Glomerular visceral epithelial cell (primary cell): ENCODE data around the gene GREB1.

Experiments used
- DNase-seq: peaks from one replicate; pipeline ENCODE4 v3.0.0-alpha.2; 2016; ENCODE audit errors: extremely low spot score

The GREB1 gene

GRCh38 chr2:11611251-11611650 lies 77.4 kb downstream of the GREB1 start:
- no peak for DNase-seq

GRCh38 chr2:11612553-11613215 lies 78.8 kb downstream of the GREB1 start:
- DNase-seq, result no peak

- no peak for DNase-seq
These were observed 79.5 kb downstream of the GREB1 start for GRCh38 chr2:11613297-11613696.

- DNase-seq, result no peak
These were observed 81.4 kb downstream of the GREB1 start for GRCh38 chr2:11615209-11615608.

GRCh38 chr2:11616097-11616687 lies 82.3 kb downstream of the GREB1 start:
- no peak for DNase-seq

GRCh38 chr2:11616851-11617415 lies 83.1 kb downstream of the GREB1 start:
- DNase-seq, result no peak

- DNase-seq, result no peak
These were observed 83.7 kb downstream of the GREB1 start for GRCh38 chr2:11617527-11617926.

GRCh38 chr2:11617984-11618707 lies 84.3 kb downstream of the GREB1 start:
- DNase-seq, result no peak

GRCh38 chr2:11618708-11619062 lies 84.8 kb downstream of the GREB1 start:
- DNase-seq, result no peak

- DNase-seq, result no peak
These were observed 87.6 kb downstream of the GREB1 start for GRCh38 chr2:11621410-11621809.

- DNase-seq, result no peak
These were observed 88.8 kb downstream of the GREB1 start for GRCh38 chr2:11622611-11623010.

GRCh38 chr2:11624893-11625292 lies 91.0 kb downstream of the GREB1 start:
- no peak for DNase-seq

GRCh38 chr2:11625671-11626070 lies 91.8 kb downstream of the GREB1 start:
- DNase-seq, result no peak

- DNase-seq, result no peak
These were observed 94.8 kb downstream of the GREB1 start for GRCh38 chr2:11628675-11629074.

- DNase-seq, result no peak
These were observed 95.4 kb downstream of the GREB1 start for GRCh38 chr2:11629215-11629614.

GRCh38 chr2:11629851-11630250 lies 96.0 kb downstream of the GREB1 start:
- DNase-seq, result no peak

- DNase-seq, result no peak
These were observed 97.0 kb downstream of the GREB1 start for GRCh38 chr2:11630855-11631254.

- peak; percentile 7 for DNase-seq
These were observed 97.6 kb downstream of the GREB1 start for GRCh38 chr2:11631462-11631861.

GRCh38 chr2:11633923-11634478 lies 100.2 kb downstream of the GREB1 start:
- DNase-seq, result no peak

- no peak for DNase-seq
These were observed 100.7 kb downstream of the GREB1 start for GRCh38 chr2:11634584-11634983.

- no peak for DNase-seq
These were observed 101.3 kb downstream of the GREB1 start for GRCh38 chr2:11635141-11635540.

- DNase-seq, result no peak
These were observed 102.9 kb downstream of the GREB1 start for GRCh38 chr2:11636593-11637295.
